ENCODE measurements around the gene EPSTI1. TPM values are rescaled to one million over a fixed set of nuclear protein-coding genes. Genes with fewer than 3 reads are reported as not detected.
"Not testable (repeated sequence)": the region's sequence is repeated elsewhere in the genome, so short reads cannot be mapped to it uniquely, and the experiment has no call there.

The EPSTI1 gene
- total RNA-seq, 1 experiment from 2014 or later: 73.9 TPM

DNA sequence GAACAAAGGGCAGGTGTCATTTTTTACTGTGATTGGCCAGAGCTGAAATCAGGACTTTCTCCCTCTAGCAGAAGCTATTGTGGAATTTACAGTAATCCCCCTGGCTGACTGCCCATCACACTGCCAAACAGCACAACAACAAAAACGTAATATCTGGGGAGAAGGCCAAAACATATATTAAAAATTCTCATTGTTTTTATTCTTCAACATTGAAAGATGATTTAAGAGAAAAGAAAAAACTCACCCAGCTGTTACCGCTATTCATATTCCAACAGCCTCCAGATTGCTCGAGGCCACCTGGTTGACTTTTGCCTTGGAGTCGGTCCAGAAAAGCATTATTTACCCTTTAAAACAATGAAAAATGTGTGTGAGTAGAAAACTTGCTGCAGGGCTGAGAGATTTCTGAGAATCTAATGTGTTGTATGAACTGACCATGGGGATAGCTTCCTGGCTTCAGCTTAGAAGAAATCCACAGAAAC is 97.2 kb downstream of the EPSTI1 start:
- peak; percentile 68 for DNase-seq (ENCODE audit: low read depth)

DNA sequence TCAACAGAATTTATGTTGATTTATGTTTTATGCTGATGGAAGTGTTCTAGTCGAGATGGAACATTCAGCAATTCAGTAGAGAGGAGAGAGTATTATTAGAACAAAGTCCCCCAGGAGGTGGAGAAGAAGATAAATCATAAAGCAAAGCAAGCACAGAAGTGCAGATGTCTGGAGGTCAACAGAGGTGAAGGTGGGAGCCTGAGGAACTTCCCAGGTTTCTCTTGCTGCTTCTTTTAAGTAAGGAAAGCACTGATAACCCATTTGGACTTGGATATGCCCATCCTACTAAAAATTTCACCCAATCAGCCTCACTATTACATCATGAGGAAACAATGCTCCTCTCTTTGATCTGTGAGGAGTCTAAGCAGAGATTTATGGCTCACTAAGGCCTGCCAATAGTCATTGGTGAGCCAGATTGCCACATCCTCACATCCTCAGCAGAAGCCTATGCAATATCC is 98.8 kb downstream of the EPSTI1 start:
- DNase-seq (ENCODE audit: low read depth): peak; percentile 42

DNA sequence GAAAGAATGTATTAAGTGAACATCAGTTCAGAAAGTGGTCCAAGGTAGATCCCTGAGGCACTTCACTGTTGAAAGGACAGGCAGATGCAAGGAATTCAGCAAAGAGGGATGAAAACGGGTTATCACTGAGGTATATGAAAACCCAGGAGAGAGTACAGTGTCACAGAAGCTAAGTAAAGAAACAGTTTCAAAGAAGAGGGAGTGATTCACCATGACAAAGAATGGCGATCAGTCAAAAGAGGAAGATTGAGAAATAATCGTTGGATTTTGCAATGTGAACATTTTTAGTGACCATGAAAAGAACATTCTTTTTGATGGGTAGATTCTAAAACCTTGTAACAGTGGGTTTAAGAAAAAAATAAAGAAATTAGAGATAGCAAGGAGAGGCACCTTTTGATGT is 99.3 kb downstream of the EPSTI1 start:
- no peak for DNase-seq (ENCODE audit: low read depth)

DNA sequence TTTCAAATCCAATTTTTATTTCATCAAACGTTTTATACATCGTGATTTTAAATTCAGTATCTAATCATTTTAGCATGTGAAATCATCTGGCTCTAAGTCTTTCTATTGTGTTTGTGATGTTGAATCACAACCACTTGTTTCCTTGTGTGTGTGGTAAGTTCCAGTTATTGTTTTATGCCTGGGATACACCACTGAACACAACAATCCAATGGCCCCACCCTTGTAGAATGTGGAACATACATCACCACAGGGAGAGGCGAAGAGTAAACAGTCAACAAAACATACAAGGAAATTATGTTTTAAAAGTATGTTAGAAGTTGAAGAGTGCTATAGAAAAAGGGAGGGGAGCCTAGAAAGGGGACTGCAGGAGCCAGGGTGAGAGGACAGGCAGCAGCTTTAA is 100.5 kb downstream of the EPSTI1 start:
- no peak for DNase-seq (ENCODE audit: low read depth)

DNA sequence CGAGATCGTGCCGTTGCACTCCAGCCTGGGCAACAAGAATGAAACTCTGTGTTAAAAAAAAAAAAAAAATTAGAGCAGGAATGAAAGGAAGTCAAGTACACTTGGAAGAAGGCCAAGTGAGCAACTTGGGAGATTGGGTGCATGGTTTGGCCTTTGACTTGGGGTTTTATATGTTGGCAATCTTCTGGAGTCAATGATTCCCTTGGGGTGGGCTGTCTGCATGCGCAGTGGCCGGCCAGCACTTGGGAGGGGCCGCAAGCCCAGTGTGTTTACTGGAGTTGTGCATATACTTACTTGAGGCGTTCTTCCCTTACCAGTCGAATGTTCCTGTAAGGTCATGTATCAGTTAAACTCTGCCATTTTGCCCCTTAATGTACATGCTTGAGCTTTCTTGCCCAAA is 106.7 kb downstream of the EPSTI1 start:
- DNase-seq (ENCODE audit: low read depth): peak; percentile 17

DNA sequence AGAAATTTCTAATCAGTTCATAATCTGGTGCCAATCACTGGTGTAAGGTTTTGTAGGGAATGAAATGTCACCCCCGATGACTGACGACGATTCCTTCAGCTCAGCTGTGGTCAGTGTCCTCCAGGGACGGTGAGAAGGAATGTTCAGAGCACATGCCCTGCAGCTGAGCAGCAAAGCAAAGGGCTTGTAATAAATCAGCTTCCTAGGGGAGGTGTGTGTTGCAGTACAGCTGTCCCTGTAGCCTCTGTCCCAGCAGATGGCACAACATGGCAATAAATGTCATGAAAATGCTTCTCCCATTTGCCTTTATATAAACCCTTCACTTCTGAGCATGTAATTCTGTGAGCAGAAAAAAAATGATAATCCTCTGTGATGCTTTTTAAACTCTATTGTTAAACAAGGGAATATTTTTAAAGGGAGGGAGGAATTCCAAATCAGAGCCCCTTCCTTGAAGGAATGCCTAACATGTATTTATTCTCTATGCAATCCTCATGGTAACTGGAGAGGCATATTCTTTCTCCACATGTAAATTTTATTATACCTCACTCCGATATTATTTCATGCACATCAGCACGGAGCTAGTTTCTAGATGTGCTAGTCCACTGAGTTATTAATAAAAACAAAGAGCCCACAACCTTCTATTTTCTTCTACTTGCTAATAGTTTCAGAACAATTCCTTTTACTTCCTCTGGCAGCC is 108.1 kb downstream of the EPSTI1 start:
- DNase-seq (ENCODE audit: low read depth): peak; percentile 80

DNA sequence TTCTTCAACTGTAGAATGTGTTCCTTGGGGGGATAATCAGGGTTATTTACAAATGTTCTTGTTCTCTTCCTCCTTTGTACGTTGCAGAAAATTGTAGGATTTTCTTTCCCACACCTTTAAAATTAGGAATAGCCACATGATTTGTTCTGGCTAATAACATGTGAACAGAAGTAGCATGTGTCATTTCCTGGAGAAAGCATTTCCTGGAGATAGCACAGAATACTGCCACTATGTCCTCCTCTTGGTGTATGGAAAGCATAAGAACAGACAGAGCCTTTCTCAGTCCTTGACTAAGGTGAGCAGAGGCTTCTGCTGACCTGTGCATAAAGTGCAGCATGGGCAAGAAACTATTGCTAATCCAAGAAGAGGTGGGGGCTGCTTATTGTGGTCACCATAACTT is 108.9 kb downstream of the EPSTI1 start:
- peak; percentile 25 for DNase-seq (ENCODE audit: low read depth)

DNA sequence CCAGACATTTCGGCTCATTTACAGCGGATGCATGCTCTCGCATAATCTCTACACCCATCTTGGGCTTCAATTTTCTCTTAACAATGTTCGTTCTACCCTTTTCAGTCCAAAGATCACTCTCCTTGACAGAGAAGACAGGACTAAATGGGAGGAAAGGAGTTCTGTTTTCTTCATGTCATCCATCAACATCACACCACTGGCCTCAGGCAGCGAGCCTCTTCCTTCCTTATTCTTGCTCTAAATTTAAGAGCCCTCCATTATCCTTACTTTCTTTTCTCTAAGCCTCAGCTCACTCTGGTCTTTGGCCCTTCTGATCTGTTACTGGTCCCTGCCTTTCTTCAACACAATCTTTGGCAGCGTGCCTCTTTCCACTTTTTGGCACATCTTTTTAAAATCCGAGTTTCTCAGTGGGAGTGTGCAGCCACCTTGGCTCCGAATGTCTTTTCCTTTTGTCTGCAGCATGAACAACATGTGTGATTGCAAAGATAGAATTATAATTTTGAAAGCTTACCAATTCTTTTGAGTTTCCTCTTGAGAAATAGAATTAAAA is 111.9 kb downstream of the EPSTI1 start:
- no peak for DNase-seq (ENCODE audit: low read depth)

DNA sequence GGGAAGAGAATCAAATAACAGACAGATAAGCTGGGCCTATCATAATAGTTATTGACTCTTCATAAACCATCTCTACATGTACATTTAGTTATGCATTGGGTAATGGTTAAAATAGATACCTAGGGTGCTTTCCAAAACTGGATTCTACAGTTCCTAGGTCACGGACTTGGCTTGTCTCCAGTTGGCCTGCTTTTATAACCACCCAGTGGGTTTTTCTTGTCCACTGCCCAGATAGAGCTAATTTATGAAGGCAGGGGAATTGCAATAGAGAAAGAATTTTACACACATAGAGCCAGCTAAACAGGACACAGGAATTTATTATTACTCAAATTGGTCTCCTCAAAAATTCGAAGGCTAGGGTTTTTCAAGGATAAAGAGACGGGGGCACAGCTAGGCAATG is 113.3 kb downstream of the EPSTI1 start:
- no peak for DNase-seq (ENCODE audit: low read depth)

DNA sequence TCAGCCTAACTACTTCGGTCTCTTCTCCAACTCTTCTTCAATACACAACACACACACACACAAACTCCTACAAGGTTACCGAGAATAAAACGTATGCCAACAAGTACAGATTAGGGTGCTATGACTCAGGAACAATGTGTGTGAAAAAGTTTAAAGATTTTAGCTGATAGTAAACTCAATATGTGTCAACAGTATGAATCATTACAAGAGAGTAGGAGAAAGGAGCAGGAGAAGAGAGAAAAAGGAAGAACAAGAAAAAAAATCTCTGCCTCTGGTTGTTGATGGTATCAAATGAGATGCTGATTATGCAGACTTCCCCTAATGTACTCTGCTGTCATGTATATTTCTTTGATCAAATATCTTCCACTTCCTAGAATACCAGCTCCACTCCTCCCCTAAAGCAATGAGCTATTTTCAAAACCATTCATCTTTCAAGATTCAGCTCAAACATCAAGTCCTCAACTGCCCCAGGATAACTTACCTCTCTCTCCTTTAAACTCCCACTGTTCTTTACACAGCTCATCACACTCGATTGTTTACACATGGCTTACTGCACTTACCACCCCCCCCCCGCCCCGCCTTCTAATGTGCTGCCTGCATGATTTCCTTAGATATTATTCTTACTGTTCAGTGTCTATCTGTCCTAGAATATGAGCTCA is 115.0 kb downstream of the EPSTI1 start:
- DNase-seq (ENCODE audit: low read depth): peak; percentile 75

DNA sequence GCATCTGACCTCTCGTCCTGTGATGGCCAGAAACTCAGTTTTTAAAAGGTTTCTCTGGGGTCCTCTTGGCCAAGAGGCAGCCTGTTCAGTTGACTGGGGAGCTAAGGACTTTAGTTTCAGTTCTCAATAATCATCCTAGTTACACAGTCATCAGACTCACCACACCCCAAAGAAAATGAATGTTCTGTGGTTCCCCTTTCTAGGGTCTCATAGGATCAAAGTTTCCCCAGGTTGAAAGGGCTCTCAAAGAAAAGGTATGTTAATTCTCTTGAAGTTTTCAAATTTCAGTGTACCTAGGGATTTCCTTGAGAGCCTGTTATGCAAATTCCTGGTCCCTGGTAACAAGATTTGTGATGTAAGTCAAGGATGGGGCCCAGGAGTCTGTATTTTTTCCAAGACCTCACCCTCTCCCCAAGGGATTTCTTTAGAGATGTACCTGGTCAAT is 115.7 kb downstream of the EPSTI1 start:
- DNase-seq (ENCODE audit: low read depth): no peak

DNA sequence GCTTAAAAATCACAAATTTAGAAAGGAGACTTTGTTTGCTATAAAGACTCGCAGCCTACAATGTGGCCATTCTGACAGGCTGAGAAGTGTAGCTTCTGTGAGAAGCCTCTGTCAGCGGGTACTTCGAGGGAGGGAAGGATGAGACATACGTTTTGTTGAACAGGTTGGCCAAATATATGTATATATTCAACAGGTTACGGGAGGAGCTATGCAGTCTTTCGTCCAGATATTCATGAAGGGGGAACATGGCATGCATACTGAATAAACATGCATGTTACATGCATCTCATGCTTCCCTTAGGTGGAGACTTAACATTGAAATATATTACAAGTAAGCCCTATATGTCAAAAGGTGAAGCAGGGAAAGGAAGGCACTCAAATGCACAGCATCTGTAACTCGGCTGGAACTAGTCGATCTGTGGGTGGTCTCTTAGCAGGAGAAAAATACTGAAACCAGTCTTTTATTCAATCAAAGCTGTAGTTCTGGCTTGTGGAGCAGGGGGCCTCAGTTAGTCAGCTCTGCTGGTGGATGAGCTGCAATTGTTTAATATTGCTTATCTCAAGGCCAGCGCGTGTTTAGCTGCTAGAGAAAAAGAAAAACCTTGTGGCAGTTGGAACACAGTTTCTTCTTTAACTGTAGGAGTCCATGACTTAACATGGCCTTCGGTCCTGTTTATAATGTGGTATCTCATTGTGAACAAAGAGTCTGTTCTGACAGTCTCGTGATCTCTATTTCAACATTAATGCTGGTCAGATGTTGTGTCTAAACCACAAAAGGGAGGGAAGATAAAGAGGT is 116.4 kb downstream of the EPSTI1 start:
- no peak for DNase-seq (ENCODE audit: low read depth)

DNA sequence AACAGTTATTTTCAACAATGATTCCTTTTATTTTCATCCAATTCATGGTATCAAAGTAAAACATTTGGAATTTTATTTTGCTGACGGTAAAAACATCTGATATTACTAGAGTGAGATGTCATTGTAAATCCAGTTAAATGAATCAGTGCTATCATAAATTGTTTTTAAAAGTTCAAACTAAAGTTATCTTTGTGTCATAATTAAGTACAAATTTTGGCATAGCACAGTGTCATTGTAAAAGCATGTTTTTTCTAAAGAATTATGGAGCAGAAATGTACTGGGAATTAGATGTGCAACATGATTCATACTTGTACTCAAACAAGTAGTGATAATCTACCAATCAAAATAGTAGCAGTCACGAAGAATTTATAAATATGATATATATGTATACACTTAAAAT is 117.8 kb downstream of the EPSTI1 start:
- no peak for DNase-seq (ENCODE audit: low read depth)

DNA sequence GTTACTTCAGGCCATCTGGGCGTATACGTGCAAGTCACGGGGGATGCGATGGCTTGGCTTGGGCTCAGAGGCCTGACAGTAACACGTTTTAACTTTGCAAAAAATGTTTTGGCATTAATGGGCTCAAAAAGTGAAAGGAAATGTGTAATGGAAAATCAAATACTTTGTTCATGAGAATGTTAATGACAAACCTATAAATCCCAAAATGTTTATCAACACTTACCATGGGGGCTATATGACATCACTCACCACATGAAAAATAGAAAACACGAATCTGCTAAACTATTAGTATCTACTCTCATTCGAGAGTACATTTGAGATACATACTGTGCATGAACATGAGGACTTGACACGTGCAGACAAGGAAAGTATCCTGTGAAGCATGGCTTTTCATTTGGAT is 119.0 kb downstream of the EPSTI1 start:
- DNase-seq (ENCODE audit: low read depth): no peak

DNA sequence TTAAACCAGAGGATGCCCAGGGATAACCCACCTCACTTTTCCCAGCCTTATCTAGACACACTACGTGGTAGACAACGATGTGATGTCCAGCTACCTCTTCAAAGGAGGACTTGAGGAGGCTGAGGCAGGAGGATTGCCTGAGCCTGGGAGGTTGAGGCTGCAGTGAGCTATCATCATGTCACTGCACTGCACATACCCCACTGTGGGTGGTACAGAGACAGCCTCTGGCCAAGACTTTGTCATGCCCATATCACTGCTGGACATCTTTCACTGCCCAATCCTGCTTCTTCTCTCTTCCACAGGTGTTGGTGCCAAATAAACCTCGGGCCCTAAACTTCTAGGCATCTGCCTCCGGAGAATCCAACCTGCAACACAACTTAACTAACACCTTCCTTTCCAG is 124.8 kb downstream of the EPSTI1 start:
- DNase-seq (ENCODE audit: low read depth): no peak

DNA sequence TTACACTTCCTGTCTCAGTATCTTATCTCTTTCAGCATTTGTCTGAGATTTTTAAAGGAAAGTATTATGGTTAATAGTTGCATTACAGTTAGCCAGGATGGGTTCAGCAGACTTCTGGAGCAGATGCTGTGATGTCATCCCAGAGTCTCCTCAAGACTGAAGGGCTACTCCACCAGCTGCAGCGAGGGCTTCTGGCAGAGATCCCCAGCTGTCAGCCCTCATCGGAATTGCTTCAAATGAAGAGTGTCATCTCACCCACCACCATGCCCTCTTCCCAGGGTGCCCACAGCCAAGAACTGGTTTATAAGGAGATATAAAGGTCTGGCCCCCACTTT is 126.3 kb downstream of the EPSTI1 start:
- DNase-seq (ENCODE audit: low read depth): no peak

DNA sequence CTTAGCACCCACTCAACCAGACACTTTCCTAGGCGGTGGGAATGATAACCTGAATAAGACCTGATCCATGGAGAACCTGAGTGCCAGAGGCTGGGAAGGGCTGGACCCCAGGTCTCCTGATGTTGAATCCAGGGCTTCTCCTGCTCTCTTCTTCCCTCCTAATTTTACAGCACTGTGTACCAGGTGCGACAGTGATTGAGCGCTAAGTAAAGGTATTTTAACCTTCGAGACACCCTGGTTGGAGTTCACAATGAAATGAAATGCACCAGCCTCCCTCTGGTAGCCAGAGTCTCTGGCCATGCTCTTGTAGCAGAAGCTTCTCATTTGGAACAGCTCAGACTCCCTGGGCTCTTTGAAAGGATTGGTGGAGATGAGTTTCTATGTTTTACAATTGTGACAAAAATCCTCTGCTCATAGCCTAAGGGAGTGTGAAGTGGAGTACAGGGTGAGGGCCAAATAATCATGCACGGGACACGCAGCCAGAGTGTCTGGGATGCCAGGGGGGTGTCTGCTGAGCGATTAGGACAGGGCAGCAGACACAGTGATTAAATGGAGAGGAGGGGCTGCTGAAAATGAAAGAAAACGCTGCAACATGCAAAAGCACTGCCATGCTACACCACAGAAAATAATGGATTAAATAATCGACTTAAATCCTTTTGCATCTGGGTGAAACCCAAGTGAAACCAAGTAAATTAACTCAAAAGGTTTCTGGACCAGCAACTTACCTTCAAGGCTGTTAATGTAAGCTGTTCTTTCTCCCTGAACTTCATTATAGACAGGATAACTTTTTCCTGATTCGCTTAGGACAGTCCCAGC is 126.9 kb downstream of the EPSTI1 start:
- DNase-seq (ENCODE audit: low read depth): no peak

DNA sequence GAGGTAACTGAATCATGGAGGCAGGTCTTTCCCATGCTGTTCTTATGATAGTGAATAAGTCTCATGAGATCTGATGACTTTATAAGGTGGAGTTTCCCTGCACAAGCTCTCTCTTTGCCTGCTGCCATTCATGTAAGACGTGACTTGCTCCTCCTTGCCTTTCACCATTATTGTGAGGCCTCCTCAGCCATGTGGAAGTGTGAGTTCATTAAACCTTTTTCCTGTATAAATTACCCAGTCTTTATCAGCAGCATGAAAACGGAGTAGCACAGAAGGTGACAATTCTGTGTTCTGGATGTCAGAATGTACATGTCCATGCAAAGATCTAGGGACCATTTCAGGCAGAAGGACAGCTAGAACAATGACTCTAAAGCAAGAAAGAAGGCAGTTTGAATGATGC is 129.7 kb downstream of the EPSTI1 start:
- not testable (repeated sequence) for DNase-seq (ENCODE audit: low read depth)

DNA sequence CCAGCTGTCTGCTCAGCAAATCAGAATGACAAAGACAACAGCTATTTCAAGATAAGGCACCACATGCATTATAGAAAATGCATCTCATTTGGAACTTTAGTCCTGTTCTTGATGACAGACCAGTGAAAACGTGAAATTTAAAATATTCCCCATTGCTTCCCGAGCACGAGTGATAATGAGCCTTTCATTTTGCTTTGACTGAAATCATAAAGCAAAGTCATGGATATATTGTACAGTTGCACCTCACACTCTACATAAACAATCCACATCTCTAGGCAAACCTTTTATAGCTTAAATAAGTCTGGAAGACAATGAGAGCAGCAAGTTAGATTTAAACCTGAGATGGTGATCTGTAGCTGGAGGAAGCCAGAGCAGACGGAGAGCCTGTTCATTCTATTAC is 131.6 kb downstream of the EPSTI1 start:
- no peak for DNase-seq (ENCODE audit: low read depth)

DNA sequence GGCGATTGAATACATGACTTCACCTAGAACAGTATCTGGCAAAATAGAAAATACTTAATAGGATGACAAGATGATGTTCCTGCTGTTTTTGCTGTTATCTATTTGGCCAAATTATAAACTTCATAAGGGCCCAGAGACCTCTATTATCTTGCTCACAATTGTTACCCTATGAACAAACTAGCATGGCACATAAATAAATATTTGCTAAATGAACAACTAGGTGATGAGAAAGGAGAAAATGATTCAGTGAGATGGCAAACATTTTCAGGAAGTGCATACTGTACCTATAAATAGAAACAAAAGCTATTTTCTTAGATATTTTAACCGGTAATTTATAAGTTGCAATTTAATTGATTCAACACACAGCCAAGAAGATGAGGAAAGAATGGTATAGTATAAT is 132.3 kb downstream of the EPSTI1 start:
- no peak for DNase-seq (ENCODE audit: low read depth)

DNA sequence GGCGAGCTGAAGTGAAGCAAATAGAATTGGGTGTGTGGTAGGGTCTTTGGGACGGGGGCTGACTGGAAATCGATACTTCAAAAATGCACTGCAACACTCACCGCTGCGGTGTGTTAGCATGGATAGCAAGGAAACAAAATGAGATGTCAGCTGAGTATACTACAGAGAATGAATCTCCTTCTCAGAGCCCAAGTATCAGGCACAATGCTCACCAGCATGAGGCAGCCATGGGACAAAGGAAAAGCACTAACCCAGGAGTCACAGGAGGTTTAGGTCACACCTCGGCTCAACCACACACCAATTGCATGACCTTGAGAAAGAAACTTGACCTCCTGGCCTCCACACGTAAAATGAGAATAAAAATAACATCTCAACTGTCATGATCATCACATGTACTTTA is 136.6 kb downstream of the EPSTI1 start:
- DNase-seq (ENCODE audit: low read depth): no peak

DNA sequence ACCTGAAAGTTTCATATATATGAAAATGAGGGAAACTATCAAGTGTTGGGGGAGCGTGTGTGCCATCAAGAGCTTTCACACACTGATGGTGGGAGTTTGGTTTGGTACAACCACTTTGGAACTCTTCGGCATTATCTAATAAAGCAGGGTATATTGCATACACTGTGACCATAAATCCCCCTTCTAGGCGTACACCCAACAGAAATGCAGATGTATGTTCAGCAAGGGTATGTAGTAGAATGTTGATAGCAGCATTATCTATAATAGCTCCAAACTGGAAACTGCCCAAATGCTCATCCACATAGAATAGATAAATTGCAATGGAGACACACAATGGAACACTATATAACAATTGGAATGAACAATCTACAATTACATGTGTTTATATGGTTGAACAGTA is 139.9 kb downstream of the EPSTI1 start:
- DNase-seq (ENCODE audit: low read depth): no peak
